Activated CD4-positive, alpha-beta T cell treated with anti-CD3 and anti-CD28 coated beads, Interleukin-2, amount 10 ng/mL, durations not matched to agents 24 days and 14 days (primary cell): ENCODE data around the gene TUNAR. TPM values are rescaled to one million over a fixed set of nuclear protein-coding genes. Genes with fewer than 3 reads are reported as not detected.

Experiments
- DNase-seq: peaks from one replicate; pipeline ENCODE4 v3.0.0; 2022
- H3K27ac Mint-ChIP-seq: one replicate; pipeline ENCODE4 v1.8.0; 2022; ENCODE audit warnings: mild to moderate bottlenecking, mixed read lengths
- H3K27me3 Mint-ChIP-seq: one replicate; pipeline ENCODE4 v1.8.0; 2022; ENCODE audit warnings: mixed read lengths
- H3K36me3 Mint-ChIP-seq: one replicate; pipeline ENCODE4 v1.8.0; 2022; ENCODE audit warnings: low read depth, mild to moderate bottlenecking, mixed read lengths
- H3K4me1 Mint-ChIP-seq: one replicate; pipeline ENCODE4 v1.8.0; 2021; ENCODE audit warnings: mixed read lengths
- H3K4me3 Mint-ChIP-seq: one replicate; pipeline ENCODE4 v1.8.0; 2022; ENCODE audit warnings: mild to moderate bottlenecking, moderate library complexity, mixed read lengths
- H3K9me3 Mint-ChIP-seq: one replicate; pipeline ENCODE4 v1.8.0; 2021; ENCODE audit warnings: mixed read lengths
- intact Hi-C: fragments of 100-400 bp; cut with micrococcal nuclease; formaldehyde crosslinking; loops from one replicate; pipeline ENCODE4 v1.15.1; 2023
- total RNA-seq: library from RNA; stranded (reverse); gene quantifications from 2 replicates; pipeline ENCODE4 v1.2.3, GENCODE V29; 2022

Gene TUNAR
- total RNA-seq, 1 donor from 2014 or later, result not detected

GRCh38 chr14:95850429-95850828 is 26.2 kb upstream of the TUNAR start:
- Mint-ChIP-seq H3K9me3 (no peaks in the 10 kb centered on the region), H3K27ac (no peak overlapping the region), H3K4me1 (no peaks in the 10 kb centered on the region), H3K27me3 (peaks cover 5% of the 10 kb centered on the region), H3K36me3 (no peaks in the 10 kb centered on the region), H3K4me3 (no peak overlapping the region)
- no peak for DNase-seq
- intact Hi-C loops, result no loop called here

DNA sequence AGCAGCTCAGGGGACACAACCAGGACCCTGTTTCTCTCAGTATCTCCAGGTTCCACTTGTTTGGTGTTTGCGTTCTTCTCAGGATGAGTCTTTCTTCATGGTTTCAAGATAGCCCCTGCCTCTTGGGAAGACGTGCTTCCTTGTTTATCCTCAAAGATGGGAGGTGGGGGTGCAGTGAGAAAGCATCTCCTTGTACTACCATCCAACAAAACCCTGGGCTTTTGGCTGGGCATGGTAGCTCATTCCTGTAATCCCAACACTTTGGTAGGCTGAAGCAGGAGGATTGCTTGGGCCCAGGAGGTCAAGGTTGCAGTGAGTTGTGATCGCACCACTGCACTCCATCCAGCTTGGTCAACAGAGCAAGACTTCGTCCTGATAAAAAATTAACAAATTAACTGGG is 21.0 kb upstream of the TUNAR start:
- DNase-seq, result no peak
- Mint-ChIP-seq H3K9me3 (no peaks in the 10 kb centered on the region), H3K4me1 (no peaks in the 10 kb centered on the region), H3K27ac (no peak overlapping the region), H3K4me3 (no peak overlapping the region), H3K36me3 (no peaks in the 10 kb centered on the region), H3K27me3 (peaks cover 1% of the 10 kb centered on the region)
- intact Hi-C loops, result no loop called here

DNA sequence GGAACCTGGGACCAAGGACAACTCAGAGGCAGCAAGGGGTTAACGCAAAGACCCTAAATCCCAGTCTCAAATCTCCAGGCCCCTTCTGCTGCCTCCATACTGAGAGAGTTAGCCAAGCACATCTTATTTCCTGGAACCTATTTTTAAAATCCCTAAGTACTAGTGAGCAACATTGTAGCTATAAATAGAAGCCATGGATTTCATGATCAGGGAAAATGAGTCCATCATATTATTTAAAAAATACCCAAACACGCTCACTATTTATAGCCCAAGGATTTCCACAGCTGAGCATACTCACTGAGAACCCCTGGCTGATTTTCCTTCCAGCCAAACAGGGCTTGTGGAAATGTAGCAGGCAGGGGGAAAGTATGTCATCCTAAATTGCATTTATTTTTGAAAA is 19.4 kb upstream of the TUNAR start:
- Mint-ChIP-seq H3K27ac (no peak overlapping the region), H3K36me3 (no peaks in the 10 kb centered on the region), H3K4me1 (no peaks in the 10 kb centered on the region), H3K4me3 (no peak overlapping the region), H3K9me3 (no peaks in the 10 kb centered on the region), H3K27me3 (peaks cover 3% of the 10 kb centered on the region)
- no peak for DNase-seq
- intact Hi-C loops, result no loop called here

DNA sequence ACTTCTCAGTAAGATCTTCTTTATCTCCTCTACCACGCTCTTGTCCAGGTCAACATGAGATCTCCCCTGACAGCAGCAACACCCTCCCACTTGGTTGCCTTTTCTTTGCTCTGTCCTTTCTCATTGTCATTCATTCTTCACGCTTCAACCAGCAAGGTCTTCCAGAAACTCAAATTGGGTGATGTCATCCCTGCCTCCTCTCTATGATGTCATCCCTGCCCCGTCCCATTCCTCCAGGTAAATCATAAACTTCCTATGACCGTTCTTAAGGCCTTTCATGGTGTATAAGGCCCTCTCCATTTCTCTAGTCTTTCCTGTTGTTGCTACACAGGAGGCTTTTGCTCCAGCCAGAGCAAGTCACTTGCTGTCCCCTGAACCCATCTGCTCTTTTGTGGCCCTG is 17.7 kb upstream of the TUNAR start:
- Mint-ChIP-seq H3K36me3 (no peaks in the 10 kb centered on the region), H3K27ac (no peak overlapping the region), H3K4me3 (no peak overlapping the region), H3K27me3 (peaks cover 3% of the 10 kb centered on the region), H3K9me3 (no peaks in the 10 kb centered on the region), H3K4me1 (no peaks in the 10 kb centered on the region)
- DNase-seq, result no peak
- intact Hi-C loops, result no loop called here

GRCh38 chr14:95862243-95862642 is 14.4 kb upstream of the TUNAR start:
- Mint-ChIP-seq H3K4me3 (no peak overlapping the region), H3K9me3 (no peaks in the 10 kb centered on the region), H3K4me1 (no peaks in the 10 kb centered on the region), H3K27ac (no peak overlapping the region), H3K27me3 (peaks cover 3% of the 10 kb centered on the region), H3K36me3 (no peaks in the 10 kb centered on the region)
- intact Hi-C loops, result no loop called here
- no peak for DNase-seq

DNA sequence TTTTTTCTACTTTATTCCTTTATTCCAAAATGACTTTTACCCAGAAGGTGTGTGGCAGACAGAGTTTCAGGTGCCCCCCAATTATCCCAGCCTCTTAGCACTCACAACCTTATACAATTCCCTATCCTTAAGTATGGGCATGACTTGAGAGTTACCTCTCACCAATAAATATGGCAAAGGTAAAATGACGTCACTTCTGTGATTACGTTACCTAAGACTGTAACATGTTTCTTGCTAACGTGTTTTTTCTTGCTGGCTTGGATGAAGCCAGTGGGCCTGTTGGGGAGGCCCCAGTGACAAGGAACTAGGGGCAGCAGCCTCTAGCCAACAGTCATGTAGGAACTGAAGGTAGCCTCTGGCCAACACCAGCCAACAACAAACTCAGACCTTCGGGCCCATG is 13.3 kb upstream of the TUNAR start:
- Mint-ChIP-seq H3K36me3 (no peaks in the 10 kb centered on the region), H3K4me1 (no peaks in the 10 kb centered on the region), H3K4me3 (no peak overlapping the region), H3K27me3 (peaks cover 5% of the 10 kb centered on the region), H3K27ac (no peak overlapping the region), H3K9me3 (no peaks in the 10 kb centered on the region)
- intact Hi-C loops, result no loop called here
- DNase-seq, result no peak

DNA sequence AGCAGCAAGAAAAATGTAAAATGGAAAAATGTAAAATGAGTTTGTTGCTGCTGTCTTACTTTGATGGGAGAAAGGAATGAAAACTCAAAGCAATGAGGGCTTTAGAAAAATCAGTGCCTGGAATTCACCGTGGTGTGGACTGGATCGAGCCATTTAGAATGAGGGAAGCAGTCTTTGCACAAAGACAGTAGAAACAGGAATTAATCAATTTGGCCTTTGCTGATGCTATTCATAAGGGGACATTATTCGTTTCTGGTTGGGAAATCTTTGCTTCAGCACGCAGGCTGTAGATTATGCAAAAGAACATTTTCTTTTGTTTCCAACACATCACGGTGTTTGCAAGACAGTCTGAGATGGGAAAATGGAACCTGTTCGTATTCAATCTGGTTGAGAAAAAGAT is 6.9 kb upstream of the TUNAR start:
- H3K27me3 Mint-ChIP-seq, result peaks cover 12% of the 10 kb centered on the region
- intact Hi-C loops, result no loop called here
- H3K4me3 Mint-ChIP-seq, result no peak overlapping the region
- no peaks in the 10 kb centered on the region for H3K9me3 Mint-ChIP-seq
- no peak for DNase-seq
- H3K36me3 Mint-ChIP-seq, result no peaks in the 10 kb centered on the region
- no peaks in the 10 kb centered on the region for H3K4me1 Mint-ChIP-seq
- no peak overlapping the region for H3K27ac Mint-ChIP-seq

DNA sequence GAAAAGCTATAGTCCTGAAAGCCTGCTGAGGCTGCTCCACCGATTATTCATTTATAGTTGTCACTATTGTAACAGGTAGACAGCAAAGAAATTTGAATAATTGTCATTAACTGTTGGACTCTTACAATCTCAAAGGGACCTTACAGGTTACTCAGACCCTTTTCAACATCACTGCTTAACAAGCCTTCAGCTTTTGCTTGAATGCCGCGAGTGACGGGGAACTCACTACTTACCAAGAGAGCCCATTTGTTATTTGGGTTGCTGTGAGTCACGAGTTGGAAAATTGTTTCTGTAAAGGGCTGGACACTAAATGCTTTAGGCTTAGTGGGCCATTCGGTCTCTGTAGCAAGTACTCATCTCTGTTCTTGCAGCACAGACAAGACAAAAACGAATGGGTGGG is 5.9 kb upstream of the TUNAR start:
- Mint-ChIP-seq H3K9me3 (no peaks in the 10 kb centered on the region), H3K4me1 (no peaks in the 10 kb centered on the region), H3K36me3 (no peaks in the 10 kb centered on the region), H3K4me3 (no peak overlapping the region), H3K27me3 (peaks cover 21% of the 10 kb centered on the region), H3K27ac (no peak overlapping the region)
- DNase-seq, result no peak
- intact Hi-C loops, result no loop called here

DNA sequence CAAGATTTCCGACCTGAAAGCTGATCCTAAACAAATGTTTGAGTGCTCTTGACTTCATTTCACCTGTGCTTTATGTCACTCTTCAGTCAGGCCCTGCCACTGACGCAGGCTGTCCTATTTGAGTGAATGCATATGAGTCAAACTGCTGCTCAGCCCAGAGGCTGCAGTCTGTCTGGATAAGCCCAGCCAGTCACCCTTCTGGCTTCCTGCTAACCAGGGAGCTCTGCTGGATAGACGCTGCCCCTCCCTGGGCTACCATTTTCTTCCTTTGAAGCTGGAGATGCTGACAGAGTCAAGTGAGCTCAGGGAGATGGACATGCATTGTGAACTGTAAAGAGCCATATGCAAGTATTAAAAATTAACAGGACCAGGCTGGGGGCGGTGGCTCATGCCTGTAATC is 5.1 kb upstream of the TUNAR start:
- H3K27ac Mint-ChIP-seq, result no peak overlapping the region
- H3K4me1 Mint-ChIP-seq, result no peaks in the 10 kb centered on the region
- H3K27me3 Mint-ChIP-seq, result peaks cover 21% of the 10 kb centered on the region
- no peak for DNase-seq
- intact Hi-C loops, result no loop called here
- no peaks in the 10 kb centered on the region for H3K36me3 Mint-ChIP-seq
- no peaks in the 10 kb centered on the region for H3K9me3 Mint-ChIP-seq
- no peak overlapping the region for H3K4me3 Mint-ChIP-seq

DNA sequence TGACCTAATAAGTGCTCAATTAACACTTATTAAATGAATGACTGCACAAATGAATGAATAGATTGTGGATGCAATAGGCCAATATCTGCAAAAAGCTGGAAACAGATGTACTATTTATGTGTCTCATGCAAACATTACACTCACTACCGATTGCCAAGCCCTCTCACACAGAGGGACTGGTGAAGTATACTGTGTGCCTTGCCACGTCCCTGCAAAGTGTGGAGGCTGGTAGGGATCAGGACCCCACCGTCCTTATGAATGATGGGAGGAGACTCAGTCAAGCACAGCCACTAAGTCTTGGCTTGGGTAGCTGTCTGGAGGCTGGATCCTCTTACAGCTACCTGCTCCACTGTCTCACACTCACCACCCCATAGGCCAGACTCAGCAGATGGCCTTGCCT is 3.9 kb upstream of the TUNAR start:
- Mint-ChIP-seq H3K27ac (no peak overlapping the region), H3K4me3 (no peak overlapping the region), H3K36me3 (no peaks in the 10 kb centered on the region)

GRCh38 chr14:95875831-95876760 is 536 bp upstream of the TUNAR start:
- Mint-ChIP-seq H3K27me3 (peaks cover 39% of the 10 kb centered on the region), H3K4me3 (no peak overlapping the region), H3K4me1 (no peaks in the 10 kb centered on the region), H3K36me3 (no peaks in the 10 kb centered on the region), H3K27ac (no peak overlapping the region), H3K9me3 (no peaks in the 10 kb centered on the region)
- no peak for DNase-seq
- intact Hi-C loops, result no loop called here

More for the DNA sequence above, 3.9 kb upstream of the TUNAR start:
- no peaks in the 10 kb centered on the region for H3K9me3 Mint-ChIP-seq
- no peaks in the 10 kb centered on the region for H3K4me1 Mint-ChIP-seq
- peaks cover 30% of the 10 kb centered on the region for H3K27me3 Mint-ChIP-seq
- intact Hi-C loops, result no loop called here
- no peak for DNase-seq

DNA sequence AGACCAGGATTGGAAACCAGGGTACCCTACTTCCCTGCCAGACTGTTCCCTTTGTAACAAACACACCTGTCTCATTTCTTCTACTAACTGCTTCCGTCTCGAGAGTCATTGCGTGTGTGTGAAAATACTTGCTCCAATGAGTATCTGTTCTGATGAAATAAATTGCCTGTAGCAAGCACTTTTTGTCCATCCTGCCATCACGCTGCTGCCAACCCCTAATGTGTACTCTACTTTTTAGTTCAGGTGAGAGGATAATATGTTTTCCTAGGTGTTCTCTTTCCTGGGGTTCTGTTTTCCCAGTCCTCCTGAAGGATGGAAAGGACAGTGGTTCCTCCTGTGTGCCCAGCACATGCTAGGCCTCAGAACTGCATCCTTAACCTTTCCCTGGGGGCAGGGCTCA is 1.0 kb downstream of the TUNAR start:
- H3K36me3 Mint-ChIP-seq, result no peaks in the 10 kb centered on the region
- no peaks in the 10 kb centered on the region for H3K4me1 Mint-ChIP-seq
- H3K27me3 Mint-ChIP-seq, result peaks cover 42% of the 10 kb centered on the region
- no peak for DNase-seq
- intact Hi-C loops, result no loop called here
- no peaks in the 10 kb centered on the region for H3K9me3 Mint-ChIP-seq
- no peak overlapping the region for H3K4me3 Mint-ChIP-seq
- H3K27ac Mint-ChIP-seq, result no peak overlapping the region

DNA sequence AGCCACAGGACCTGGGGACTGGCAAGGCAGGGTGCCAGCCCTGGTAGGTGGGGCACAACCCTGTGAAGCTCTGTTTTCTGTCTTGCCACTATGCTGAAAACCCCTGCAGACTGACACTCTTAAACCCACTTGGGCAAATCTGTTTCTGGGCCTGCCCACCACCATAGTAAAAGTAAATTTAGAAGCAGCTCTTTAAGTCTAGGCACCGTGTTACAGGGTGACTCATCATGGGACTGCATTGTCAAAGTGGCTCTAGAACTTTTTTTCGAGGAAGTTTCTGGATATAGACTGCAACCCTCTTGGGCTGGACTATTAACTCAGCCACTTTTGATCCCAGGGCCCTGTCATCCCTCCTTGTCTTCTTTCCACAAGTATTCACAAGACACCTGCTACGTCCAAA is 7.7 kb downstream of the TUNAR start:
- peaks cover 8% of the 10 kb centered on the region for H3K27me3 Mint-ChIP-seq
- peaks cover 3% of the 10 kb centered on the region for H3K4me1 Mint-ChIP-seq
- no peak overlapping the region for H3K4me3 Mint-ChIP-seq
- DNase-seq, result no peak
- H3K27ac Mint-ChIP-seq, result no peak overlapping the region
- intact Hi-C loops, result no loop called here
- no peaks in the 10 kb centered on the region for H3K9me3 Mint-ChIP-seq
- no peaks in the 10 kb centered on the region for H3K36me3 Mint-ChIP-seq

DNA sequence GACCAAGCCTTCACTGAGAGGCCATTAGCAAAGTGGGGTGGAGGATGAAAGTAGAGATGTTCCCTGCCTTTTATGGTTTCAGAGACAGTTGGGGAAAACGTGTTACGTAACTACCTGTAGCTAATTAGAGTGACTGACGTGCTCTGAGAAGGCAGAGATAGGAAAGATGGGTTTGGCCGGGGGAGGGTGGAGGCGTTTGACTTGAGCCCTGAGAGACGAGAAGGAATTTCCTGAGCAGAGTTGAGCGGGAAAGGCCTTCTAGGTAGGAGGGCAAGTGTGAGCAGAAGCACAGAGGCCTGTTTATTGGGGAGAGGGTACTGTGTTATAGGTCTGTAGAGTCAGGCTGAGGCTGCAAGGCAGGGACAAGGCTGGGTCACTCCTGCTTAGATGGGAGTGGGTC is 8.6 kb downstream of the TUNAR start:
- Mint-ChIP-seq H3K4me3 (no peak overlapping the region), H3K36me3 (no peaks in the 10 kb centered on the region), H3K4me1 (peaks cover 3% of the 10 kb centered on the region), H3K27me3 (peaks cover 5% of the 10 kb centered on the region), H3K9me3 (no peaks in the 10 kb centered on the region), H3K27ac (no peak overlapping the region)
- intact Hi-C loops, result no loop called here
- DNase-seq, result no peak

GRCh38 chr14:95885866-95886265 is 9.2 kb downstream of the TUNAR start:
- Mint-ChIP-seq H3K9me3 (no peaks in the 10 kb centered on the region), H3K4me3 (no peak overlapping the region), H3K27ac (no peak overlapping the region), H3K36me3 (no peaks in the 10 kb centered on the region), H3K27me3 (peaks cover 5% of the 10 kb centered on the region), H3K4me1 (peaks cover 3% of the 10 kb centered on the region)
- DNase-seq, result no peak
- intact Hi-C loops, result no loop called here
